GM12864 (cell line): Measurements from ENCODE around the gene PIEZO2.

Source experiments
- DNase-seq: peaks from one replicate; pipeline ENCODE4 v3.0.0-alpha.2; 2011; ENCODE audit warnings: low read depth
- H3K4me3 ChIP-seq: 2 replicates; pipeline ENCODE4 v1.5.1; 2011; ENCODE audit warnings: mild to moderate bottlenecking, low read depth, low read length, control low read depth
- CTCF ChIP-seq: IDR thresholded peaks from 2 replicates; pipeline ENCODE4 v1.5.1; 2011; ENCODE audit warnings: low read depth, mild to moderate bottlenecking, moderate library complexity, low read length, control low read depth, inconsistent platforms; ENCODE audit errors: missing control alignments

PIEZO2 gene

GRCh38 chr18:10949655-10950054 lies 199.7 kb downstream of the PIEZO2 start:
- H3K4me3 ChIP-seq = peak overlapping the region; percentile 11

GRCh38 chr18:10948421-10948820 lies 200.9 kb downstream of the PIEZO2 start:
- no peak for TF ChIP-seq CTCF
- no peak overlapping the region for H3K4me3 ChIP-seq
- no peak for DNase-seq

More at GRCh38 chr18:10949655-10950054, 199.7 kb downstream of the PIEZO2 start:
- TF ChIP-seq CTCF = no peak
- DNase-seq = no peak

DNA sequence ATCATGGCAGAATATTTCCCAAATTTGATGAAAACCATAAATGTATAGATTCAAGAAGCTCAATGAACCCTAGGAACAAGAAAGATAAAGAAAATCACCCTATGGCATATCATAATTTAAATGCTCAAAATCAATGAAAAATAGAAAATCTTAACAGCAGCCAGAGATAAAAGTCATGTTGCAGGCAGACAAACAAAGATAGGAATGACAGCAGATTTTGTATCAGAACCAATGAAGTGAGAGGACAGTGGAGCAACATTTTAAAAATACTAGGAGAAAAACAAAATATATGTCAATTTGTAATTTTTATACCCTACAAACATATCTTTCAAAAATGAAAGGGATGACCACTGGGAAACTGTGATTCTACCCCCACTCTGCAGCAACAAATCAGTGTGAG lies 203.3 kb downstream of the PIEZO2 start:
- TF ChIP-seq CTCF = no peak
- H3K4me3 ChIP-seq = no peak overlapping the region
- DNase-seq = no peak

DNA sequence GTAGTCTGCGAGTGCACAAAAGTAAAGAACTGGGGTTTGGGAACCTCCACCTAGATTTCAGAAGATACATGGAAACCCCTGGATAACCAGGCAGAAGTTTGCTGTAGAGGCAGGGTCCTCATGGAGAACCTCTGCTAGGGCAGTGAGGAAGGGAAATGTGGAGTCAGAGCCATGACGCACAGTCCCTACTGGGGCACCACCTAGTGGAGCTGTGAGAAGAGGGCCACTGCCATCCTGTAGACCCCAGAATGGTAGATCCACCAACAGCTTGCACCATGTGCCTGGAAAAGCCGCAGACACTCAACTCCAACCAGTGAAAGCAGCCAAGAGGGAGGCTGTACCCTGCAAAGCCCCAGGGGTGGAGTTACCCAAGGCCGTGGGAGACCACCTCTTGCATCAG lies 206.4 kb downstream of the PIEZO2 start:
- no peak overlapping the region for H3K4me3 ChIP-seq
- peak; percentile 18 for TF ChIP-seq CTCF
- no peak for DNase-seq

DNA sequence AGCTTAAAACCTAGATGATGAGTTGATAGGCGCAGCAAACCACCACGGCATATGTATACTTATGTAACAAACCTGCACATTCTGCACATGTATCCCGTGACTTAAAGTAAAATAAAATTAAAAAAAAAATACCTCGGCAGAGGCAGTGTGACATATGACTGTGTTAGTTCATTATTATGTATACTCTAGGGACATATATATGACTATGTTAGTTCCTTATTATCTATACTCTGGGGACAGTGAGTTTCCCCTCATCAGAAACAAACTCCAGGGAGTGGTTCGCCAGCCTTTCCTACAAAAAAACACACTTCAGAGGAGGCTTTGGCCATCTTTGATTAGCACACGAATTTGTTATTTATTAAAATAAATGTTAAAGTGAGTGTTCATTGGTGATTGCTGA lies 209.5 kb downstream of the PIEZO2 start:
- no peak for DNase-seq
- H3K4me3 ChIP-seq = no peak overlapping the region
- TF ChIP-seq CTCF = no peak

DNA sequence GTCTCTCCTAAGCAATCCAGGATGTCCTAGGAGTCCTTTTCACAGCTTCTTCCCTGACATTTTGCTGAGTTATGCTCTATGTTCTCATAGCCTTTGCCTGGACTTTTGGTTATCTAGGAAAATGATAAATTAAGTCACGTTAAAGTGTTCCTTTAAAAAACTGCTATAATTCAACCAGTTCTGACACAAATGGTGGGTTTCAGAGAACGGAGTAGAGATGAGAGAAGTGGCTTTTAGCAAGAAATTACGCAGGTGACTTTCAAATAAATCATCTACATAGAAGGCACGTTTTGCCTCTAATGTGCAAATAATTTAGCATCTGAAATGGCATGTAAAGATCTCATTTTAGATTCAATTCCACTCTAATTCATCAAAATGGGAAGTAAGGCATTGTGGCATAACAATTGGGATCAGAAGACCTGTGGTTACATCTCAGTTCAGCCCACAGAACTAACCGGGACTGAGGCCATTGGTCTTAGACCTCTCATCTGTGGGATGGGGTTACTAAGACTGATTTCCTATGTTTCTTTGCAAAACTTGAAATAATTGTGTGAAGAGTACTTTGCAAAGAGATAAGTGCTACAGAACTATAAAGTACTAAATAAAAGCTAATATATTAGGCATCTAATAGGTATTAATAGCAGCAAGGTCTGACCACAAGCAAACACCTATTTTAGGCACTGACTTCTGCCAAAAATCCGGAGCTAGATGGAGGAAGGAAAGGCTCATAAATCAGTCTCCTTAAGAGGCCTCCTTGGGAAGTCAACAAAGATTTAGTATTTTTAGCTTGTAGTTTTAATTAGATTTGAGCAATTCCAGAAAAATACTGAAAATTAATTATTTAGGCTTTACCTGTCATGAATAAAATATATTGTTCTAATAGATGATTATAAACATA lies 211.4 kb downstream of the PIEZO2 start:
- H3K4me3 ChIP-seq = no peak overlapping the region
- DNase-seq = no peak
- no peak for TF ChIP-seq CTCF
